ENCODE data around the gene PEAR1. TPM values are rescaled to one million over a fixed set of nuclear protein-coding genes. Genes with fewer than 3 reads are reported as not detected.

Gene PEAR1
- polyA plus RNA-seq, 2 of the 4 experiments (the other 2 are of a cell fraction): 1.7 to 5.0 TPM

- CTCF ChIA-PET: interaction anchor here (0.6 to 16.7 kb wide), 14 partner anchors 13 to 205 kb away, joined by 3 to 341 read pairs (median 5); partner anchors contain the start of genes HDGF, INSRR, ISG20L2 and LRRC71
- no peak for FAIRE-seq
- H3K27ac ChIP-seq: peak overlapping the region; percentile 88 to 93
Observed at GRCh38 chr1:156894711-156895454, 1.4 kb downstream of the PEAR1 start.

GRCh38 chr1:156895455-156895812, 1.9 kb downstream of the PEAR1 start:
- FAIRE-seq (no peak), ATAC-seq (no peak), DNase-seq (ENCODE audit: low read depth in 1 of 2, low spot score in 1 of 2) (no peak)
- Histone ChIP-seq H3K4me2 (peak overlapping the region; percentile 86; the same call in 1 of the 3 replicates), H3K27ac (peak overlapping the region; percentile 88 to 93), H3K4me3 (no peak overlapping the region), H3K9me3 (no peaks in the 10 kb centered on the region), H3K4me1 (peaks cover 67% of the 10 kb centered on the region)
- 81% methylated on average over 4 of the region's 4 CpGs for WGBS (ENCODE audit: missing lambda C conversion rate)
- ChIA-PET POLR2A (no interaction called here), CTCF (interaction anchor here (0.9 to 12.9 kb wide), 7 partner anchors 16 to 206 kb away, joined by 3 to 341 read pairs (median 9); partner anchors contain the start of genes ISG20L2, LRRC71 and METTL25B)
- TF ChIP-seq ATOH8 (CRISPR knock-in tag; IDR thresholded peaks at IDR 0.05; ENCODE audit: low read depth): no peak
- TF ChIP-seq TFCP2L1 (CRISPR knock-in tag; IDR thresholded peaks at IDR 0.05): no peak
- no peak for TF ChIP-seq FOSL2 (IDR thresholded peaks at IDR 0.05)
- TF ChIP-seq FOSL2 (CRISPR knock-in tag; IDR thresholded peaks at IDR 0.05): no peak
- TF ChIP-seq HDAC2 (IDR thresholded peaks at IDR 0.05): no peak
- no peak for TF ChIP-seq ZSCAN20 (CRISPR knock-in tag; IDR thresholded peaks at IDR 0.05)
- no peak for TF ChIP-seq MAFK (IDR thresholded peaks at IDR 0.05; ENCODE audit: partially characterized antibody)
- TF ChIP-seq EHF (CRISPR knock-in tag; IDR thresholded peaks at IDR 0.05): no peak

More at GRCh38 chr1:156894711-156895454, 1.4 kb downstream of the PEAR1 start:
- POLR2A ChIA-PET: interaction anchor here (1.0 kb wide), 1 partner anchor 33 kb away, joined by 3 read pairs; no protein-coding TSS in a partner anchor
- Histone ChIP-seq H3K9me3 (no peaks in the 10 kb centered on the region), H3K4me3 (no peak overlapping the region), H3K4me2 (no peak overlapping the region), H3K4me1 (peaks cover 64% of the 10 kb centered on the region)
- 89% methylated on average over 11 of the region's 12 CpGs for WGBS (ENCODE audit: missing lambda C conversion rate)
- no peak for TF ChIP-seq PBX3 (IDR thresholded peaks at IDR 0.05)
- TF ChIP-seq EP300 (IDR thresholded peaks at IDR 0.05): no peak
- no peak for TF ChIP-seq E2F6 (IDR thresholded peaks at IDR 0.05; ENCODE audit: borderline replicate concordance, low read depth)
- no peak for TF ChIP-seq RFX5 (IDR thresholded peaks at IDR 0.05)
- TF ChIP-seq CTCF (IDR thresholded peaks at IDR 0.05): no peak
- no peak for TF ChIP-seq HOXB5 (CRISPR knock-in tag; IDR thresholded peaks at IDR 0.05)
- ATAC-seq: no peak
- DNase-seq (ENCODE audit: low read depth in 1 of 2, low spot score in 1 of 2): no peak

GRCh38 chr1:156895927-156896326, 2.4 kb downstream of the PEAR1 start:
- peak overlapping the region; percentile 88 to 93 for H3K27ac ChIP-seq
- H3K4me1 ChIP-seq: peaks cover 70% of the 10 kb centered on the region
- no peak overlapping the region for H3K4me3 ChIP-seq
- TF ChIP-seq FOSL2 (IDR thresholded peaks at IDR 0.05): no peak
- no peak for TF ChIP-seq FOSL2 (CRISPR knock-in tag; IDR thresholded peaks at IDR 0.05)
- TF ChIP-seq NFE2L2 (conservative IDR thresholded peaks at IDR 0.05; ENCODE audit: low read length): no peak
- no peak for TF ChIP-seq BCL3 (IDR thresholded peaks at IDR 0.05)
- no peak for TF ChIP-seq NPAS2 (CRISPR knock-in tag; IDR thresholded peaks at IDR 0.05; ENCODE audit: borderline replicate concordance)
- no peak for TF ChIP-seq EHMT2 (IDR thresholded peaks at IDR 0.05; ENCODE audit: low read depth)
- no peak for TF ChIP-seq SMC3 (IDR thresholded peaks at IDR 0.05)
- no peak for TF ChIP-seq SREBF2 (IDR thresholded peaks at IDR 0.05)
- TF ChIP-seq CEBPB (IDR thresholded peaks at IDR 0.05): no peak
- TF ChIP-seq TFCP2L1 (CRISPR knock-in tag; IDR thresholded peaks at IDR 0.05): no peak
- no peaks in the 10 kb centered on the region for H3K9me3 ChIP-seq
- FAIRE-seq: no peak
- 96% methylated on average over 6 of the region's 6 CpGs for WGBS (ENCODE audit: missing lambda C conversion rate)
- ATAC-seq: no peak
- ChIA-PET CTCF (interaction anchor here (0.9 to 12.9 kb wide), 7 partner anchors 21 to 169 kb away, joined by 3 to 341 read pairs (median 25); partner anchors contain the start of genes ISG20L2, LRRC71 and METTL25B), POLR2A (interaction anchor here (0.8 to 1.4 kb wide), 3 partner anchors 14 to 32 kb away, joined by 3 to 4 read pairs (median 3); no protein-coding TSS in a partner anchor)
- DNase-seq (ENCODE audit: low read depth in 1 of 2, low spot score in 1 of 2): no peak
- H3K4me2 ChIP-seq: peak overlapping the region; percentile 86

All from A549 (cell line).